Breast epithelium (tissue), 4 donors: ENCODE data around the gene SLC12A7. TPM values are rescaled to one million over a fixed set of nuclear protein-coding genes. Genes with fewer than 3 reads are reported as not detected.
"Not testable (repeated sequence)": the region's sequence is repeated elsewhere in the genome, so short reads cannot be mapped to it uniquely, and the experiment has no call there.

Source experiments
- DNase-seq, 2 donors: peaks; one replicate each; pipeline ENCODE4 v3.0.0-alpha.2; 2019; ENCODE audit warnings: low spot score in 2 of 2
- H3K27ac ChIP-seq, 2 donors: fragments of 200-600 bp; sonication (generic) in 1 of 2; one replicate each; pipeline ENCODE4 v1.5.1; 2016 to 2019; ENCODE audit warnings: mild to moderate bottlenecking in 1 of 2
- H3K27me3 ChIP-seq, 2 donors: fragments of 200-600 bp; sonication (generic) in 1 of 2; one replicate each; pipeline versions ENCODE4 v1.5.1 to v1.6.0; 2017 to 2019; ENCODE audit warnings: control low read depth in 1 of 2, mild to moderate bottlenecking in 1 of 2
- H3K36me3 ChIP-seq: fragments of 200-600 bp; one replicate; pipeline ENCODE4 v1.5.1; 2019
- H3K4me1 ChIP-seq, 2 donors: fragments of 200-600 bp; sonication (generic); one replicate each; pipeline ENCODE4 v1.5.1; 2016 to 2019; ENCODE audit warnings: control low read depth in 1 of 2
- H3K4me3 ChIP-seq, 3 donors: fragments of 200-600 bp; sonication (generic); 1 replicate in 2 of 3; 2 replicates in 1 of 3; pipeline ENCODE4 v1.5.1; 2016 to 2019; ENCODE audit warnings: mild to moderate bottlenecking in 3 of 3, moderate library complexity in 2 of 3
- H3K9me3 ChIP-seq, 2 donors: fragments of 200-600 bp; sonication (generic) in 1 of 2; one replicate each; pipeline ENCODE4 v1.5.1; 2016 to 2019; ENCODE audit warnings: control low read depth in 1 of 2
- CTCF ChIP-seq, 3 donors: fragments of 450-650 bp; IDR thresholded peaks; one replicate each; pipeline ENCODE4 v1.5.1; 2016 to 2017; ENCODE audit warnings: antibody characterized with exemption in 3 of 3, mild to moderate bottlenecking in 3 of 3, moderate library complexity in 3 of 3
- POLR2A ChIP-seq: fragments of 450-650 bp; IDR thresholded peaks from one replicate; pipeline ENCODE4 v1.6.1; 2016; ENCODE audit warnings: antibody characterized with exemption, mild to moderate bottlenecking, moderate library complexity
- POLR2AphosphoS5 ChIP-seq, 3 donors: sonication (generic); formaldehyde crosslinking; IDR thresholded peaks; one replicate each; pipeline ENCODE4 v1.6.1; 2017; ENCODE audit warnings: antibody characterized with exemption in 3 of 3
- intact Hi-C: fragments of 100-400 bp; cut with DNase I; formaldehyde crosslinking; loops from one replicate; pipeline ENCODE4 v1.15.1; 2023; ENCODE audit warnings: low total_unique reads
- total RNA-seq, 3 donors: library from RNA; depleted of rRNA; stranded (reverse); fragments of >200 nt; gene quantifications; one replicate each; pipeline ENCODE4 v1.1.0, GENCODE V29; 2016

SLC12A7 gene
- total RNA-seq, 3 donors from 2014 or later: 21.4 to 31.5 (median 25.0) TPM

GRCh38 chr5:1158647-1159340, 46.9 kb upstream of the SLC12A7 start:
- H3K27me3 ChIP-seq: peaks cover 7 to 25% of the 10 kb centered on the region in 2 donors
- DNase-seq: no peak
- TF ChIP-seq CTCF (IDR thresholded peaks at IDR 0.05) (no peak), POLR2A (no peak), POLR2AphosphoS5 (IDR thresholded peaks at IDR 0.05) (no peak)
- H3K4me3 ChIP-seq: no peak overlapping the region
- H3K36me3 ChIP-seq: no peaks in the 10 kb centered on the region
- H3K9me3 ChIP-seq: peaks cover 0 to 6% of the 10 kb centered on the region in 2 donors
- peaks cover 7 to 10% of the 10 kb centered on the region in 2 donors for H3K4me1 ChIP-seq
- H3K27ac ChIP-seq: no peak overlapping the region
- intact Hi-C loops: loop anchor here (10.0 kb wide), 1 partner anchor 234 kb away; no protein-coding TSS in a partner anchor

- not testable (repeated sequence) for H3K9me3 ChIP-seq, H3K4me1 ChIP-seq, H3K4me3 ChIP-seq, H3K27ac ChIP-seq, H3K36me3 ChIP-seq, DNase-seq
- peaks cover 7 to 25% of the 10 kb centered on the region in 2 donors for H3K27me3 ChIP-seq
- intact Hi-C loops: loop anchor here (10.0 kb wide), 1 partner anchor 233 kb away; no protein-coding TSS in a partner anchor
Measured at GRCh38 chr5:1157461-1157986, 45.7 kb upstream of the SLC12A7 start.

- intact Hi-C loops: loop anchor here (10.0 kb wide), 1 partner anchor 232 kb away; no protein-coding TSS in a partner anchor
- Histone ChIP-seq H3K27me3 (peaks cover 7 to 25% of the 10 kb centered on the region in 2 donors), H3K9me3 (peaks cover 0 to 6% of the 10 kb centered on the region in 2 donors), H3K4me3 (no peak overlapping the region), H3K27ac (no peak overlapping the region), H3K36me3 (no peaks in the 10 kb centered on the region), H3K4me1 (peaks cover 0 to 7% of the 10 kb centered on the region in 2 donors)
- DNase-seq: no peak
- TF ChIP-seq POLR2AphosphoS5 (IDR thresholded peaks at IDR 0.05) (no peak), POLR2A (no peak), CTCF (IDR thresholded peaks at IDR 0.05) (no peak)
Measured at GRCh38 chr5:1156754-1157460, 45.0 kb upstream of the SLC12A7 start.

GRCh38 chr5:1156033-1156753, 44.3 kb upstream of the SLC12A7 start:
- DNase-seq: no peak
- Histone ChIP-seq H3K36me3 (no peaks in the 10 kb centered on the region), H3K27ac (no peak overlapping the region), H3K4me1 (peaks cover 0 to 7% of the 10 kb centered on the region in 2 donors), H3K9me3 (peaks cover 0 to 6% of the 10 kb centered on the region in 2 donors), H3K27me3 (peaks cover 7 to 25% of the 10 kb centered on the region in 2 donors), H3K4me3 (peak overlapping the region in 2 of 3 donors; percentile 41 to 70)
- intact Hi-C loops: loop anchor here (10.0 kb wide), 1 partner anchor 231 kb away; no protein-coding TSS in a partner anchor
- TF ChIP-seq POLR2AphosphoS5 (IDR thresholded peaks at IDR 0.05) (no peak), CTCF (IDR thresholded peaks at IDR 0.05) (no peak), POLR2A (no peak)
